GM19193 (cell line): ENCODE data around the gene PWP1.

Source experiments
- POLR2A ChIP-seq: IDR thresholded peaks from 4 replicates; pipeline ENCODE4 v1.6.1; 2011; ENCODE audit not compliant: insufficient read depth, insufficient read length; ENCODE audit errors: extremely low read depth

The PWP1 gene

GRCh38 chr12:107718606-107719005 lies 33.0 kb downstream of the PWP1 start:
- no peak for TF ChIP-seq POLR2A

GRCh38 chr12:107730618-107731341 lies 45.2 kb downstream of the PWP1 start:
- TF ChIP-seq POLR2A, result no peak

DNA sequence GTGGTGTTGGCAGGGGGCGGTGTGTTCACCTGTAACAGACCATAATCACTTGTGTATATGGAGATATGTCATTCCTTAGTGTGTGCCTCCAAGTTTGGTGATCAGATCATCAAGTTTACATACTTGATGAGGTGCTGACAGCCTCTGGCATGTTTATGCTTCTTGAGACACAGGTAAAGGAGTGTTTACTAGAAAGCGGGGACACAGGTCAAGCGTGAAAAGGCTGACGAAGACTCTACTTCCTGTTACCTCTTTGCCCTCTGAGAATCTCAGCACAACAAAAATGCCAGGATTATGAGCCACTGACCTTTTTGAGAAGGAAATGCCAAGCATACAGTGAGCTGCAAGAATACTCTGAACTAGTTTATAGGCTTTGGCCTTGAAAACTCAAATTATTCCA lies 45.8 kb downstream of the PWP1 start:
- TF ChIP-seq POLR2A, result no peak

DNA sequence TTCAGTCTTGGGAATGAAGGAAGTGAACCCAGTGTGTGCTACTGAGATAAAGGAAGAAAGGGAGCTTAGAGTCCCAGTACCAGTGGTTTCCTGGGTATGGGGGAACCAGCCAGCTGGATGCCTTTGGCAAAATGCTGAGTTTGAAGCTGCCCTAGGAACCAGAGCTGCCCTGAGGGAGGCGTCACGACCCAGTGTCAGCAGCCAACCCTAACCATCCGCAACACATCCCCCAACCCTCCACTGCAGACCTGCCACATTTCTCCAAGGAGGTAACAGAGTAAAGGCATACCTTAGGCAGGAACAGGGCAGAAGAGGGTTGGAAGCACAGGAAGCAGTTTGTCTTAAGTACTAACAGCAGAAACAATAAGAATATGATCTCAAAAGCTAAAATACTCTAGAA lies 46.8 kb downstream of the PWP1 start:
- TF ChIP-seq POLR2A, result no peak

- TF ChIP-seq POLR2A, result no peak
Measured at GRCh38 chr12:107734139-107734538, 48.5 kb downstream of the PWP1 start.

DNA sequence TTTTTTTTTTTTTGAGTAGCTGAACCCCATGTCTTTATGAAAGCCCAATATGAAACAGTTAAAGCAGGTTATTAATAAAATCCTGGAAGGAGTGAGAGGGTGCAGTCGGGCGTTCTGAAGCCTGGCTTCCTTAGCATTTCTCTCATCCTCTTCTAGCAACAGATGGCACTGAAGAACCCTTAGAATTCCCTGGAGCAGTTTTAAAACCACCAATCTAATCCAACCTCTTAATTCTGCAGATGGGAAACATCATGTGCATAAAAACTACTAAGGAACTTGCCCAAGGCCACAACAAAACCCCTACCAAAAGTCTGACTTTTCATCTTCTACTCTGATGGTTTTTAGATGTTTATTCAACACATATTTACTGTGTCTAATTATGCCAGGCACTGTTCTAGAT lies 50.2 kb downstream of the PWP1 start:
- no peak for TF ChIP-seq POLR2A

GRCh38 chr12:107736914-107737313 lies 51.3 kb downstream of the PWP1 start:
- no peak for TF ChIP-seq POLR2A

GRCh38 chr12:107748472-107748871 lies 62.9 kb downstream of the PWP1 start:
- TF ChIP-seq POLR2A, result no peak

GRCh38 chr12:107749083-107749482 lies 63.5 kb downstream of the PWP1 start:
- no peak for TF ChIP-seq POLR2A

DNA sequence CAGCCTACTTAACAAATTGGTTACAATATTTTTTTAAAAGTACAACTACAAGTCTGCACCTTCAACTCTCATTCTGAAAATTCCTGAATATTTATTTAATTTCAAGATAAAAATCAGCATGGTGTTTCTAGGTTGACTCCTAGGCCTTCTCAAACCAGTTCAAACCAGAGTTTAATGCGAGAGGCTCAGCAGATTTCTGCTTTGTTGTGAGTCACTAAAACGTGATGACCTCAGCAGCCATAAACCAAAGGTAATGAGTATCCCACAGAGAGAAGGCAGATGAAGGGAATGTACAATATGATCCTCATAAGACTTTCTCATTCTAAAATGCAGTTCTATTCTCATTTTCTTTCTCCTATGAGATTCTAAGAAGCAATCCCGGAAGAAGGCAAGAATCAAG lies 73.8 kb downstream of the PWP1 start:
- no peak for TF ChIP-seq POLR2A

GRCh38 chr12:107760207-107760808 lies 74.7 kb downstream of the PWP1 start:
- no peak for TF ChIP-seq POLR2A

GRCh38 chr12:107760809-107761501 lies 75.4 kb downstream of the PWP1 start, which contains the start of gene PRDM4:
TSS of gene PRDM4 (minus strand) at chr12:107761137. CDS start at chr12:107760515, 622 bp downstream.
- TF ChIP-seq POLR2A, result peak; percentile 95

DNA sequence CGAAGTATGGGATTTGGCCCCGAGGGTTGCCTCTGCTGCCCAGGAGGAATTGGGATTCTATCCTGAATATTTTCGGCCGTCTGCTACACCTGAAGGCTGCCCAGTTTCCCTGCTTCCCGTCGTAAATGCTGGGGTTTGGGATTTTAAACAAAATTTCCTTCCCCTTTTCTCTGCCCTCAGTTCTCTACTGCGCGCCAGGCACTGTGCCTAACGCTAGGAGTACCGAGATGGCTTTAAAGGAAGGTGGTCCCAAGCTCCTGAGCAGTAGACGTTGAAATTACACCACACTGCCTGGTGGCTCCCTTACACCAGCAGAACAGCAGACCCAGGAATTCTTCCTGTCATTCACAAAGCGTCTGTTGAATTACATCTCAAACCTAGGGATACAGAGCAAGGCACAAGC lies 75.9 kb downstream of the PWP1 start:
- TF ChIP-seq POLR2A, result no peak
